Osteocyte (in vitro differentiated cells): ENCODE measurements around the gene IL16. TPM values are rescaled to one million over a fixed set of nuclear protein-coding genes. Genes with fewer than 3 reads are reported as not detected.
A peak's percentile ranks its signal among the peaks of the same experiment; 100 is the strongest.

Experiments used
- DNase-seq: peaks from one replicate; pipeline ENCODE4 v3.0.0; 2021; ENCODE audit warnings: mixed read lengths; ENCODE audit not compliant: unreplicated experiment; ENCODE audit errors: extremely low spot score
- H3K27ac Mint-ChIP-seq: one replicate; pipeline ENCODE4 v1.8.0; 2021; ENCODE audit warnings: mild to moderate bottlenecking, mixed read lengths; ENCODE audit not compliant: unreplicated experiment
- H3K27me3 Mint-ChIP-seq: one replicate; pipeline ENCODE4 v1.8.0; 2021; ENCODE audit warnings: mixed read lengths; ENCODE audit not compliant: unreplicated experiment
- H3K36me3 Mint-ChIP-seq: one replicate; pipeline ENCODE4 v1.8.0; 2021; ENCODE audit warnings: mixed read lengths; ENCODE audit not compliant: unreplicated experiment
- H3K4me1 Mint-ChIP-seq: one replicate; pipeline ENCODE4 v1.8.0; 2021; ENCODE audit warnings: mixed read lengths; ENCODE audit not compliant: unreplicated experiment
- H3K4me3 Mint-ChIP-seq: one replicate; pipeline ENCODE4 v1.8.0; 2021; ENCODE audit warnings: mild to moderate bottlenecking, moderate library complexity, mixed read lengths; ENCODE audit not compliant: unreplicated experiment
- H3K9me3 Mint-ChIP-seq: one replicate; pipeline ENCODE4 v1.8.0; 2021; ENCODE audit warnings: mixed read lengths; ENCODE audit not compliant: unreplicated experiment
- CTCF ChIP-seq: fragments of 200-600 bp; sonication (generic); IDR thresholded peaks from 2 replicates; pipeline ENCODE4 v1.5.0; 2021; ENCODE audit warnings: antibody characterized with exemption, mild to moderate bottlenecking, moderate library complexity
- total RNA-seq: library from RNA; stranded (reverse); gene quantifications from 2 replicates; pipeline ENCODE4 v1.2.1, GENCODE V29; 2021

IL16 gene
- total RNA-seq, 1 donor from 2014 or later = not detected

- Mint-ChIP-seq H3K27ac (no peak overlapping the region), H3K9me3 (peaks cover 9% of the 10 kb centered on the region), H3K4me3 (no peak overlapping the region), H3K27me3 (peaks cover 12% of the 10 kb centered on the region), H3K36me3 (no peaks in the 10 kb centered on the region), H3K4me1 (peaks cover 4% of the 10 kb centered on the region)
- no peak for DNase-seq
- TF ChIP-seq CTCF = no peak
Observed at GRCh38 chr15:81274255-81274654, 77.6 kb downstream of the IL16 start.

GRCh38 chr15:81274931-81275707 is 78.4 kb downstream of the IL16 start:
- H3K4me1 Mint-ChIP-seq = peaks cover 4% of the 10 kb centered on the region
- H3K27me3 Mint-ChIP-seq = peaks cover 12% of the 10 kb centered on the region
- H3K4me3 Mint-ChIP-seq = no peak overlapping the region
- H3K36me3 Mint-ChIP-seq = no peaks in the 10 kb centered on the region
- H3K27ac Mint-ChIP-seq = no peak overlapping the region
- H3K9me3 Mint-ChIP-seq = peaks cover 9% of the 10 kb centered on the region
- peak; percentile 81 for TF ChIP-seq CTCF
- DNase-seq = peak; percentile 86

- no peak for TF ChIP-seq CTCF
- no peak for DNase-seq
- peaks cover 4% of the 10 kb centered on the region for H3K4me1 Mint-ChIP-seq
- no peak overlapping the region for H3K4me3 Mint-ChIP-seq
- peaks cover 9% of the 10 kb centered on the region for H3K9me3 Mint-ChIP-seq
- no peak overlapping the region for H3K27ac Mint-ChIP-seq
- H3K36me3 Mint-ChIP-seq = no peaks in the 10 kb centered on the region
- peaks cover 12% of the 10 kb centered on the region for H3K27me3 Mint-ChIP-seq
Observed at GRCh38 chr15:81275711-81276392, 79.2 kb downstream of the IL16 start.

- peaks cover 9% of the 10 kb centered on the region for H3K9me3 Mint-ChIP-seq
- peaks cover 19% of the 10 kb centered on the region for H3K27me3 Mint-ChIP-seq
- H3K4me1 Mint-ChIP-seq = peaks cover 4% of the 10 kb centered on the region
- no peak overlapping the region for H3K27ac Mint-ChIP-seq
- H3K4me3 Mint-ChIP-seq = no peak overlapping the region
- no peak for DNase-seq
- H3K36me3 Mint-ChIP-seq = no peaks in the 10 kb centered on the region
- no peak for TF ChIP-seq CTCF
Observed at GRCh38 chr15:81276967-81277366, 80.3 kb downstream of the IL16 start.

- no peak for TF ChIP-seq CTCF
- H3K9me3 Mint-ChIP-seq = peaks cover 9% of the 10 kb centered on the region
- no peak overlapping the region for H3K4me3 Mint-ChIP-seq
- H3K36me3 Mint-ChIP-seq = no peaks in the 10 kb centered on the region
- DNase-seq = no peak
- H3K27me3 Mint-ChIP-seq = peaks cover 20% of the 10 kb centered on the region
- H3K4me1 Mint-ChIP-seq = peaks cover 4% of the 10 kb centered on the region
- no peak overlapping the region for H3K27ac Mint-ChIP-seq
Observed at GRCh38 chr15:81277851-81278250, 81.2 kb downstream of the IL16 start.
